PFSK-1 (cell line): ENCODE results near the gene EIF2S2.

ENCODE experiments used
- FOXP2 ChIP-seq: optimal IDR thresholded peaks from 2 replicates; pipeline ENCODE3; 2011; ENCODE audit warnings: borderline replicate concordance, control low read depth, inconsistent platforms; ENCODE audit not compliant: insufficient read depth; ENCODE audit errors: extremely low read length, extremely low read depth
- POLR2AphosphoS5 ChIP-seq: IDR thresholded peaks from 2 replicates; pipeline ENCODE4 v1.6.1; 2012; ENCODE audit warnings: low read depth, mild to moderate bottlenecking, control low read depth, low read length, moderate library complexity
- SIN3A ChIP-seq: IDR thresholded peaks from 2 replicates; pipeline ENCODE4 v1.6.1; 2012; ENCODE audit warnings: mild to moderate bottlenecking, low read length, moderate library complexity, borderline replicate concordance; ENCODE audit not compliant: insufficient read depth
- TAF1 ChIP-seq: IDR thresholded peaks from 2 replicates; pipeline ENCODE4 v1.6.1; 2012; ENCODE audit warnings: low read length, control low read depth, borderline replicate concordance; ENCODE audit not compliant: insufficient read depth
- TF ChIP-seq, protein P1 (sequence below), 2 experiments: IDR thresholded peaks; 2 replicates each; pipeline versions ENCODE4 v1.6.1 to v1.8.0; 2011 to 2012; ENCODE audit warnings: low read depth in 2 of 2, low read length in 2 of 2, control low read depth in 1 of 2, inconsistent platforms in 1 of 2, mild to moderate bottlenecking in 1 of 2, moderate library complexity in 1 of 2; ENCODE audit not compliant: insufficient read depth in 1 of 2

The EIF2S2 gene

DNA sequence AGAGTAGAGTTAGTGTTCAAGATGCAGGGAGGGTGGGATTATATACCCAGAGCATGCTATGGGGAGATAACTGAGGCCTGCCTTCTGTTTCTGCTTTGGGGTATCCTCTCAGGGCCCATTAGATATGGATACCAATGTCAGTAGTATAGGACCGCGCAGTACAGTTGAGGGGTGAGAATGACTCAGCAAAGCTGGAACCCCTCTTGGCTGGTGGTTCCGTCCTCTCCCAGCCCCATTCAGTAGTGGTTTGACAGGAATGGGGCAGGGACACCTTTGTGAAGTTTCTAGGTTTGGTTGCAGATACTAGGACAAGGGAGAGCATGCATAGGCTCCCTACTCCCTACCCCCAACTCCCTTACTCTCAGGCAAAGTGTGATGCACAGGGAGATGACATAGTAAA, 47.8 kb downstream of the EIF2S2 start:
- no peak for TF ChIP-seq TAF1
- no peak for TF ChIP-seq FOXP2
- TF ChIP-seq SIN3A, result no peak

DNA sequence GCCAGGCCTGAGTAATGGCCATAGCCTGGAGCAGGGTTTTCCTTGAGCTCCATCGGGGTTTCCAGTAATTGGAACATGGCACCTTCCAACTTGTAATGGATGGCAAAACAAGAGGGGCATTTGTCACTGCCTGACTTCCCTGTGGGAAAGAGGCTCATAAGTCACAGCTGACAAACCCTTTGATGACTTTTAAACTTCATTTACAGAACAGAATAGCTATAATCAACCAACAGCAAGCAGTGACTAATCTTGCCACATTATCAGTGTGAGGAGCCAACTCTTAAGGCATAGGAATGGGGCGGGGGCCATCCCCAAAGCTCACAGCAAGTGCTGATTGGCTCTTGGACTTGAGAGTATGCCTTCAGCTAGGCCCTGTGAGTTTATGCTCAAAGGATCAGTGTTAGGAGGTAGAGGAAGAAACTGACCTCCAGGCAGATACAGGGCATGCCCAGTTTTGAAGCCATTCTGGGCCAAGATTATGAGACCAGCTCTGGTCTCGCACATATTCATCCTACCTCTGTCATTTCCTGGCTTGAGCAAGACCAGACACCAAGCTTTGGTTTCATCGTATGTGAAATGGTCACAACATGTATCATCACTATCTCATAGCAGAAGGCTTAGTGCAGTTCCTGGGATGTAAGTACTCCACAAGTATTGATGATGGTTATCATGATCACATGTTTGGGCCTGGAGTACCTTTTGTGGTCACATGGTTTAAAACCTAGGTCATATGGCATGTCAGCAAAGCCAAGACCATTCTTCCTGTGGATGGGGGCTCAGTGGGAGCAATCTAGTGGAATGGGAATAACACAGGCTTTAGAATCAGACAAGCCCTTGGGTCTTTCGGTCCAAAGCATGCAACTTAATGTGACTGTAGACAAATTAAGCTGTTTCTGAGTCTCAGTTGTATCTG, 49.2 kb downstream of the EIF2S2 start:
- TF ChIP-seq, protein P1, sequence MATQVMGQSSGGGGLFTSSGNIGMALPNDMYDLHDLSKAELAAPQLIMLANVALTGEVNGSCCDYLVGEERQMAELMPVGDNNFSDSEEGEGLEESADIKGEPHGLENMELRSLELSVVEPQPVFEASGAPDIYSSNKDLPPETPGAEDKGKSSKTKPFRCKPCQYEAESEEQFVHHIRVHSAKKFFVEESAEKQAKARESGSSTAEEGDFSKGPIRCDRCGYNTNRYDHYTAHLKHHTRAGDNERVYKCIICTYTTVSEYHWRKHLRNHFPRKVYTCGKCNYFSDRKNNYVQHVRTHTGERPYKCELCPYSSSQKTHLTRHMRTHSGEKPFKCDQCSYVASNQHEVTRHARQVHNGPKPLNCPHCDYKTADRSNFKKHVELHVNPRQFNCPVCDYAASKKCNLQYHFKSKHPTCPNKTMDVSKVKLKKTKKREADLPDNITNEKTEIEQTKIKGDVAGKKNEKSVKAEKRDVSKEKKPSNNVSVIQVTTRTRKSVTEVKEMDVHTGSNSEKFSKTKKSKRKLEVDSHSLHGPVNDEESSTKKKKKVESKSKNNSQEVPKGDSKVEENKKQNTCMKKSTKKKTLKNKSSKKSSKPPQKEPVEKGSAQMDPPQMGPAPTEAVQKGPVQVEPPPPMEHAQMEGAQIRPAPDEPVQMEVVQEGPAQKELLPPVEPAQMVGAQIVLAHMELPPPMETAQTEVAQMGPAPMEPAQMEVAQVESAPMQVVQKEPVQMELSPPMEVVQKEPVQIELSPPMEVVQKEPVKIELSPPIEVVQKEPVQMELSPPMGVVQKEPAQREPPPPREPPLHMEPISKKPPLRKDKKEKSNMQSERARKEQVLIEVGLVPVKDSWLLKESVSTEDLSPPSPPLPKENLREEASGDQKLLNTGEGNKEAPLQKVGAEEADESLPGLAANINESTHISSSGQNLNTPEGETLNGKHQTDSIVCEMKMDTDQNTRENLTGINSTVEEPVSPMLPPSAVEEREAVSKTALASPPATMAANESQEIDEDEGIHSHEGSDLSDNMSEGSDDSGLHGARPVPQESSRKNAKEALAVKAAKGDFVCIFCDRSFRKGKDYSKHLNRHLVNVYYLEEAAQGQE (IDR thresholded peaks at IDR 0.05; ENCODE audit: insufficient read depth in 1 of 2, low read depth in 2 of 2, low read length in 2 of 2), result no peak
- no peak for TF ChIP-seq TAF1
- no peak for TF ChIP-seq SIN3A
- no peak for TF ChIP-seq POLR2AphosphoS5
- no peak for TF ChIP-seq FOXP2

DNA sequence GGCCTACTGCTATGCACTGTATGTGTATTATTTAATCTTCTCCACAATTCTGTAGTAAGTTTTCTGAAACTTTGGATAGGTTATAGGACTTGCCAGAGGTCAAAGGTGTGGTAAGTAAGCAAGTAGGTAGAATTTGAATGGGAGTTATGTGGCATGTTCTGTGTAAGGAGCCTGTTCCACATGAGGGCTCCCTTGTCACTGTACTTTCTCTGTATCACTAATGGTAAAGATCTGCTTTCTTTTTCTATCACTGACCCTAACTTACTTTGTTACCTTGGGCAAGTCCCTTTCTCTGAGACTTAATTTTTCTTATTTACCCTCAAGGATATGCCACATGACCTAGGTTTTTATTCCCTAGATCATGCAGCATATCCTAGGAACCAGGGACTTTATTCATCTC, 50.3 kb downstream of the EIF2S2 start:
- no peak for TF ChIP-seq POLR2AphosphoS5

DNA sequence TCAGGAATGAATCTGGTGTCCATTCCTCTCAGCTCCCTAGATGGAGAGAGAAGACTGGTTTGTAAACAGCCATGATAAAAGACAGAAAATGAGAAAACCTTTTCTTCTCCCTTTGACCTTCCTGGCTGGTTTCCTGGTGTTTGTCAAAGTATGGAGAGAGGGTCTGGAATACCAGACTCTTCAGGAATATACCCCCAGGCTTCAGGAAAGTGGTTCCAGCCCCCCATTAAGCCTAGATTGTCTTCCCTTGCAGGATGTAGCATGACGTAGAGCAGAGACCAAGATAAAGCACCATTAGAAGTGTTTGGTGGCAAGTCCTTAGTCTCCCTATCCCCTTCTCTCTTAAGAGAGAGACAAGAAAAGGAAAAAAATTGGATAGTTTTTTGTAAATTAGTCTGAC, 51.1 kb downstream of the EIF2S2 start:
- TF ChIP-seq FOXP2 (no peak), TAF1 (no peak), SIN3A (no peak), POLR2AphosphoS5 (no peak)

DNA sequence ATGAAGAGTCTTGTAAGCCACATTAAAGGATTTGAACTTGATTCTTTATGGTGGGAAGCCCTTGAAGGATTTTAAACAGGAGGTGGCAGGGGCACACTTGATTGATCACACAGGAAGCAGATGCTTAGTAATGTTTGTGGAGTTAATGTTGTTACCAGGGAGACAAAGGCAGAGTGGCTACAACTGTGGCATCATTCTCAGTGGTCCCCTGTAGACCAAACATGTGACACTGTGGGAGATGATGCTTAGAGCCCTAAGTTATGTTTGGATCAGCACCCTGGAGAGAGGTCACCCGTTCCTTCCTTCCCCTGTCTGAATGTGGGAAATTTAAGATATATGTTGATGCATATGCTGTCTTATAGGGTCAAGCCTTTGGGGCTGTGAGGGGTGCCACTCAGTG, 53.2 kb downstream of the EIF2S2 start:
- TF ChIP-seq POLR2AphosphoS5, result no peak
- TF ChIP-seq FOXP2, result no peak
- no peak for TF ChIP-seq TAF1
- no peak for TF ChIP-seq SIN3A
- TF ChIP-seq, protein P1 (IDR thresholded peaks at IDR 0.05; ENCODE audit: insufficient read depth in 1 of 2, low read depth in 2 of 2, low read length in 2 of 2), result peak; percentile 78 to 91

DNA sequence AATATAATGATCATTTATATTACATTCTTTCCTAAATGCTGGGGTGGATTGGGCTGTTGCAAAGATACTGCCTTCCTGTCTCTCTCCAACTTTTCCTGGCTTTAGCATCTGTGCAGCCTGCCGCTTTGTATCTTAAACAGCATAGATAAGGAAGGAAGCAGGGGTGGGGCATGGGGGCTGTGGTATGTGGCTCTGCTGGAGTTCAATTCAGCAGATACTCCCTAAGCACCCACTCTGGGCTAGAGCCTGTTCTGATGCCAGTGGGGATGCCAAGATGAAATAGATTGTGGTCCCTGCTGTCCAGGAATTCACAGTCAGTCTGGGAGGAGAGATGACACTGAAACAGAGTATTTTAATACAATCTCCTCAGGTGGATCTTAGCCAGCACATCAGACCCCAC, 56.8 kb downstream of the EIF2S2 start:
- TF ChIP-seq POLR2AphosphoS5 (no peak), FOXP2 (no peak), SIN3A (no peak), TAF1 (no peak)
- TF ChIP-seq, protein P1 (IDR thresholded peaks at IDR 0.05; ENCODE audit: insufficient read depth in 1 of 2, low read depth in 2 of 2, low read length in 2 of 2), result no peak
